ENCODE measurements around the gene BORCS6.
A peak's percentile ranks its signal among the peaks of the same experiment; 100 is the strongest.

Gene BORCS6

GRCh38 chr17:8210761-8211458 is 20.9 kb upstream of the BORCS6 start:
- DNase-seq, result no peak

DNA sequence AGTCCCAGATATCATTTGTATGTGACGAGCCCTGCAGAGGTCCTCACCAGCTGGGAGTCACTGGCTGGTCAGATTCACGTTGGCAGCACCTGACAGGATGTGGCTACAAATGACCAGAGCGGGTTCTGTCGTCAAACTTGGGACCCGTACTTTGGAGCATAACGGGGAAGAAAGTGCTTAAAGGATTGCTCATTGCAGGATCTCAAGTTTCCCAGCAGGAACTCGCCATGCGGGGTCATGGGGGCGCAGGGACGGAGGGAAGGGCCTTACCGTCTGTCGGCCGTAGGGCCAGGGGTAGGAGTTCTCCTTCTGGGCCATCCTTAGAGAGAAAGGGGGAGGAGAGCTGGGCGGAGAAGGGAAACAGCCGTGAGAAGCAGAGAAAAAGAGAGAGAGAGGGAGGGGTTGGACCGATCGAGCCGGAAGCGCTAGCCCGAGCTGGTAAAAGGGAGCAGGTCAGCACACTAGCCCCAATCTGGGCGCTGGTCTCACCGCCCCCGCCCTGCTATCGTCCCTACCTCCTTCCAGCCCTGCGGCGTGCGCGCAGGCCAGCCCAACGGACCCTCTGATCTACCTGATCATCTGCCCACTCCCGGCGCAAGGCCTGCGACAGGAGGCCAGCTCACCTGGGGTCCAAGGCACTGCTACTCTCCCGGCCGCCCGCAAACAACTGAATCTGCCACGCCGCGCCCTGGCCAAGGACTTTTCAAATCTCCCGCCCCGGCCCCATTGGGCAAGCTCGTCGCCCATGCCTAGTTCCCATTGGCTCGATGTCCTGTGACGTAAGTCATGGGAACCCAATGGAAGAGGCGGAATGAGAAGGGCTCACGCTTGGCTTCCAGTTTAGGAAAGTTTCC is 20.2 kb upstream of the BORCS6 start, which contains the start of gene AURKB:
TSS of gene AURKB (minus strand) at position 669 of the 854 bp plus-strand sequence. CDS start at position 318, 351 bp downstream.
- peak; percentile 83 for DNase-seq

DNA sequence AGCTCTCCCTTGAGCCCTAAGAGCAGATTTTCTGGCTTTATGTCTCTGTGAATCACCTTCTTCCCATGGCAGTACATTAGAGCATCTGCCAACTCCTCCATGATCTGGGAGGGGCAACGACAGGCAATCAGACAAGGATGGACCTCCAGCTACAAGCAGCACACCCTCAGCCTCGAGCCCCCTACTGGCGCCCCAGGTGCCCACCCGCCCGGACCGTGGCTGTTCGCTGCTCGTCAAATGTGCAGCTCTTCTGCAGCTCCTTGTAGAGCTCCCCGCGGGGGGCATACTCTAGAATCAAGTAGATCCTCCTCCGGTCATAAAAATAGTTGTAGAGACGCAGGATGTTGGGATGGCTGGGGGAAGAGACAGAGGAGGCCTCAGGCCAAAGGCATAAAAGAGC is 16.6 kb upstream of the BORCS6 start:
- no peak for DNase-seq

DNA sequence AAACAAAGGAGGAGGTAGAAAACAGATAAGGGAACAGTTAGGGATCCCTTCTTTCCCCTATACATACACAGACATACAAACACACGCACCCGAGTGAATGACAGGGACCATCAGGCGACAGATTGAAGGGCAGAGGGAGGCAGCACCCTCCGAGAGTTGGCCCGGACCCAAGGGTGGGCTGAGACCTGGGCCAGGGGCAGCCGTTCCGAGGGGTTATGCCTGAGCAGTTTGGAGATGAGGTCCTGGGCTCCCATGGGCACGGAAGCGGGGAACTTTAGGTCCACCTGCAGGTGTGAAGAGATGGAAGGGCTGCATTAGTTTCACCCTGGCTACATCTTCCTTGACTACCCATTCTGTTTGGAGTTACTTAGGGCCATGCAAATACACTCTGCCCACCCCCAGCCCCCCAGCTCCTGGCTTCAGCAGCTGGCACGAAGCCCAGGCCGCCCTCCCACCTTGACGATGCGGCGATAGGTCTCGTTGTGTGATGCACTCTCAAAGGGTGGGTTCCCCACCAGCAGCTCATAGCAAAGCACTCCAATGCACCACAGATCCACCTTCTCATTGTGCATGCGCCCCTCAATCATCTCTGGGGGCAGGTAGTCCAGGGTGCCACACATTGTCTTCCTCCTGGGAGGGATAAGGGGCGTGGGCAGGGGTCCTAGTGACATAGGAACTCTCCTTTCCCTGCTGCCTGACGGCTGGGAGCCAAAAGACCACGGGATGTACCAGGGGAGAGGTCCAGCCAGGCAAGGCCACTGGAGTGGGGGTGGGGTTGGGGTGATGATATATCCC is 15.0 kb upstream of the BORCS6 start:
- DNase-seq, result no peak

DNA sequence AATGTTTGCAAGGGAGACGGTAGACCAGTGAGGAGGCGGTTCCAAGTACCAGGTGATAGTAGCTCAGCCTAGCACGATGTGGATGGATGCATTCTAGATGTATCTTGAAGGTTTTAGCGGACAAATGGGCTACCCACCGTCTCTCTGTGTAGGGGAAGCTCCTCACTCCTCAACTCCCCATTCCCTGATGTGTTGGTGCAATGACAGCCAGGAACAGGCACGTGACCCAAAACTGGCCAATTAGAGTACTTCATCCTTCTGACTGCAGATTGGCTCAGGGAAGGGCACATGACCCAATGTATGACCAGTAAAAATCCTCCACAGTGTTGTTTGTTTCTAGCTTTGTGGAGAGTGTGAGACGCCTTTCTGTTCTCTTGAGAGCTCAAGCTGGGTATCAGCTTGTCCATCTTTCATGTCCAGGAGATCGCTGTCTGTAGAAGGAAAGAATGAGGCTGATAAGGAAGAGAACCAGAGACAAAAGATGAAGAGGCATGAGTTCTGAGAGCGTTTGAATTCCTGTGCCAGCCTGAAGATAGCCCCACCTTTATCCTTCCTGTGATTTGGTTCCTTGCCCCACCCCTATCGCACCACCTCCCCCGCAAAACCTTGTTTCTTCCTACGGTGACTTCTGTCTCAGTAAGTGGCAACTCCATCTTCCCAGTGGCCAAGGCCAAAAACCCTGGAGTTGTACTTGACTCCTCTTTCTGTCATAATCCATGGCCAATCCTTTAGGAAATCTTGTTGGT is 2.3 kb upstream of the BORCS6 start:
- DNase-seq, result no peak

- DNase-seq, result no peak
Observed at GRCh38 chr17:8190506-8190905, 526 bp upstream of the BORCS6 start.

DNA sequence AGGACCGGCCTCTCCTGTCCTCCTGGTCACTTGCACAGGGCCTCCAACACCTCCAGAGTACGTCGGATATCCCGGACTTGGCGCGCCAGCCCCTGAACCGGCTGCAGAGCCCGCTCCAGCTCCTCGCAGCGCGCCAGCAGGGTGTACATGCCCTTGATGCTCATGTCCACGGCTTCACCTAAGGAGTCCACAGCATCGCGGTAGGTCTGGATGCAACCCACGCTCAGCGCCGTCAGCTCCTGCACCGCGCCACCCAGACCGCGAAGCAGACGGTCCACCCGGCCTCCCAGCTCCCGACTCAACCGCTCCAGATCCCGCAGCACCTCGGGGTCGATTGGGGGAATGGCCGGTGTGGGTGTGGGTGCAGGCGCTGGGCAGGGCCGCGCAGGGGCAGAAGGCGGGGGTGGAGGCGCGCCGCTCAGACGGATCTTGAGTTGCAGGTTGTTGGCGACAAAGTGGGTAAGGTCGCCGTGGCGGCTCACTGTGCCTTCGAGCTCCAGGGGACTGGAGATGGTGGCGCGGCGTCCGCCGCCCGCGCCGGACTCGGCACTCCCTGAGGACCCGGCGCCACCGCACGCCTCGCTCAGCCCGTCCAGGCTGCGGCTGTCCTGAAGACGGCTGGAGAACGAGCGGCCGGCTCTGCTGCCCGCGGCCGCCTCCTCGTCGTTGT is 804 bp downstream of the BORCS6 start:
- DNase-seq, result no peak

- DNase-seq, result no peak
Observed at GRCh38 chr17:8188263-8188839, 1.6 kb downstream of the BORCS6 start.

GRCh38 chr17:8187517-8188262 is 2.3 kb downstream of the BORCS6 start:
- peak; percentile 97 for DNase-seq

- DNase-seq, result peak; percentile 98
Observed at GRCh38 chr17:8186787-8187516, 3.0 kb downstream of the BORCS6 start.

GRCh38 chr17:8186446-8186786 is 3.6 kb downstream of the BORCS6 start:
- DNase-seq, result no peak

DNA sequence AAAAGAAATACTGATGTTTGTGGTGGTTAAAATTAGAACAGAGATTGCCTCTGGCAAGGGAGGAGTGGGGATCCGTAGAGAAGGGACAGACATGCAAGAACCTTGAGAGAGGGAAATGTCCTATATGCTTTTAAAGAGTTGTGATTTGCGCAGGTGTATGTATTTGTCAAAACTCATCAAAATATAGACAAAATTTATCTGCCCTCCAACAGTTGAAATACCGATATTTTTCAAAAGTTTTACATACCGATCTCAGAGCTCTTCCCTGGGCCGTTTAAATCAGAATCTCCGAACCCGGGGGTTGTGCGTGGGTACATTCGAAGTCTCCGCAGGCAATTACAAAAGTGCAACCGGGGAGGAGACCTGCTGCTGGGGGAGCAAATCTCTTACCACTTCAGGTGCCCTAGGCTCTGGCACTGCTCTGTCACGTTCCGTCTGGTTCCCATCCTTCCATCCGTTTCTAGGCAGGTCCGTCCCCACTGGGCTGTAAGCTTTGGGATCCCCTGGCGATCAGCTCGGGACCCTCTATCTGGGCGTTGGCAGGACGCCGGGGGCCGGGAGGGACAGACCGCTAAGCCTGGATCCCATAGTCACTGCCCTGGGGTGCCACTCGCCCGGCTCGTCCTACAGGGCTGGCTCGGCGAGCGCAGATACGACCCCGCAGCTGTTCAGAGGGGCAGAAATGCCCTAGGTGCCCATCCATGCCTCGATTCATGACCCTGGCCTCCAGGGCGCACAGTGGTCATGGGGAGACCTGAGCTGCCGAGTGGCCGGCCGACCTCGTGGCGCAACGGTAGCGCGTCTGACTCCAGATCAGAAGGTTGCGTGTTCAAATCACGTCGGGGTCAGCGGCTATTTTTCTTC is 4.2 kb downstream of the BORCS6 start:
- peak; percentile 69 for DNase-seq

GRCh38 chr17:8176998-8177731 is 12.8 kb downstream of the BORCS6 start:
- no peak for DNase-seq

DNA sequence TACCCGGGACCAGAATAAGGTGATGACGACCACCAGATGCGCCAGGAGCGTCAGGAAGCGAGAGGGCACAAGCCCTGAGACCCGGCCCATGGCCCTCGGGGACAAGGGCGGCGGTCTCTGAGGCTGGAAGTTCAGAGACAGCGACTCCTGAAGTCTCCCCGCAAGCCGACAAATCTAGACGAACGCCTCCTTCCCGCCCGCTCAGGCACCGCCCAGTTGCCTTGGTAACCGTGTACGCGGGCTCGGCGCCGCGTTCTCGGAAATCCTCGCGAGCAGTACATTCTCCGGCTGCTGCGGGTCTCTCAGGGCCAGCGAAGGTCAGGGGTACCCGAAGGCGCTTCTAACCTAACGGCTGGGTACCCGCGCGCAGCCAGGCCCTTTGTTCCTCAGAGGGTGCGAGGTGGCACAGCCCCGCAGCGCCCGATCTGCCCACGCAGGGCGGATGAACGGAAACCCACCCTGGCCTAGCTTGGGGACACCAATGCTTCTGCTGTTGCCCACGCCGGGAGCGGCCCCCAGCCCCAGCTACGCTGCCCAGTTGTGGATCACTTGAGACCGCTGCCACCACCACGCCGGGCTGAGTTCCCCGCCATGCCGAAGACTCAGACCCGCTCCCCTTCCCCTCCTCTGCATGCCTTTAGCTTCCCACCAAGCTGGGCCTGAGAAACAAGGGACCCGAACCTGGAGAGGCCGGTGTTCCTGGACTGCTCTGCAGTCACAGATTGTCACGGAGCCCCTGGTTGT is 13.6 kb downstream of the BORCS6 start, which contains the start of gene TMEM107:
TSS of gene TMEM107 (minus strand) at position 184 of the 744 bp plus-strand sequence. CDS start at position 90, 94 bp downstream.
- peak; percentile 77 for DNase-seq

- DNase-seq, result peak; percentile 36
Observed at GRCh38 chr17:8175795-8176196, 14.2 kb downstream of the BORCS6 start.

DNA sequence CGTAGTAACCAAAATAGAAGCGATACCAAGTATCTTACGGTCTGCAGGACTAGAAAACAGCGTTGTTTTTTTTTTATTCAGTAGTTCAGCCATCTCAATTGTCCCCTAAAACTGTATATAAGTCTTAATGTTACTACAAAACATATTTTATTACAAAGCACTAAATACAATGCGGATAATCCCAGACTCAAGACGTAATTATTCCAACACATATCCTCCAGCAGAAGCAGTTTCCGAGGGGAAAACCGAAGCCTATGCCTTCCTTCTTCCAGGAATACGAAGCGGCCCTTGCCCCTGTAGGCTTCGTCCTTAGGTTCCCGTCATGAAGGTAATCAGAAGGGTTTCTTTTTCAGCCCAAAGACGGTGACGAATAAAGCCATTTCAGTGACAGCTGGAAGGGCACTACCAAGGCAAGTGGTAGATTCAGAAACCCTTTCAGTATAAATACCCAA is 16.1 kb downstream of the BORCS6 start:
- DNase-seq, result no peak

Measured in DMS79 treated with DMSO at 0.1 percent for 48 hours (cell line).